ENCODE measurements around the gene IL19.

Gene IL19

DNA sequence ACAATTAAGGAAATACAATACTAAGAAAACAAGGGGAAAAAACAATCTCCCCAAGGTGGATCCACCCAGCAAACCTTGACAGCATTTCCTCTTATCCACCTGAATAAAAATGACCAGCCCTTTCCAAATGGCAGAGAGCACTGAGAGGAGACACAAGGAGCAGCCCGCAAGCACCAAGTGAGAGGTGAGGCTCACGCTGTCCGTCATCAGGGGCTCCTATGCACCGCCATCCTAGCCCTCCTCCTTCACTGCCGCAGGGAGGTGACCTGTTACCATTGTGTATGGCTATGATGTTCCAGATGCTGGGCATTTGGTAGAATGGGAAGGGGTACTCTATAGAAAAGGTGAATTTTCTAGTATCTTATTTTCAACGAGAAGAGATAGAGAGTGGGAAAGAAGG, 63.6 kb downstream of the IL19 start:
- Histone ChIP-seq H3K9ac (ENCODE audit: low read length) (no peak overlapping the region), H3K36me3 (ENCODE audit: control insufficient read depth, insufficient read depth, low read length) (no peaks in the 10 kb centered on the region), H3K27me3 (ENCODE audit: control insufficient read depth, insufficient read depth, low read length) (no peaks in the 10 kb centered on the region; the same call in 1 of the 2 replicates)

DNA sequence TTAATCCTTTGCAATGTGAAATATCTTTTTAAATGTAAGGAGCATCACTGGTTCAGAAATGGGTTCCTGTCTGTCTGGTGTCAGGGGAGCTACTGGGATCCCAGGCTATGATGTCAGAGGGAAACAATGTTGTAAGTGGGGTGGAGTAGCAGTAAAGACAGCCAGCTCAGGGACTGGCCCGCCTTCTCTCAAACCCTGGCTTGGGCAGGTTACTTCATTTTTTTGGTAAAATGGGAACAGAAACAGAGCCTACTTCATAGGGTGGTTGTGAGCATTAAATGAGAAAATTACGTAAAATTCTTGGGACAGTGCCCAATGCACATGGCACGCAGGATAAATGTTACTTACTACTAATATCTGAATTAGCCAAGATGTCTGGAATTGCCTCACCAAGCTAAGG, 64.1 kb downstream of the IL19 start:
- H3K4me1 ChIP-seq (ENCODE audit: control insufficient read depth, insufficient read depth, low read length): no peaks in the 10 kb centered on the region
- H3K9ac ChIP-seq (ENCODE audit: low read length): no peak overlapping the region
- no peaks in the 10 kb centered on the region for H3K36me3 ChIP-seq (ENCODE audit: control insufficient read depth, insufficient read depth, low read length)
- H3K4me3 ChIP-seq (ENCODE audit: low read depth, low read length): no peak overlapping the region
- H3K27me3 ChIP-seq (ENCODE audit: control insufficient read depth, insufficient read depth, low read length): no peaks in the 10 kb centered on the region; the same call in 1 of the 2 replicates
- H3K9me3 ChIP-seq (ENCODE audit: control insufficient read depth, insufficient read depth, low read depth, low read length): no peaks in the 10 kb centered on the region
- no peak overlapping the region for H3K27ac ChIP-seq (ENCODE audit: low read depth, low read length)

More for the DNA sequence above, 63.6 kb downstream of the IL19 start:
- Histone ChIP-seq H3K9me3 (ENCODE audit: control insufficient read depth, insufficient read depth, low read depth, low read length) (no peaks in the 10 kb centered on the region), H3K4me1 (ENCODE audit: control insufficient read depth, insufficient read depth, low read length) (0 out of 2 replicates have a peak, but pooled peaks cover under 1% of the 10 kb centered on the region), H3K27ac (ENCODE audit: low read depth, low read length) (no peak overlapping the region), H3K4me3 (ENCODE audit: low read depth, low read length) (no peak overlapping the region)

DNA sequence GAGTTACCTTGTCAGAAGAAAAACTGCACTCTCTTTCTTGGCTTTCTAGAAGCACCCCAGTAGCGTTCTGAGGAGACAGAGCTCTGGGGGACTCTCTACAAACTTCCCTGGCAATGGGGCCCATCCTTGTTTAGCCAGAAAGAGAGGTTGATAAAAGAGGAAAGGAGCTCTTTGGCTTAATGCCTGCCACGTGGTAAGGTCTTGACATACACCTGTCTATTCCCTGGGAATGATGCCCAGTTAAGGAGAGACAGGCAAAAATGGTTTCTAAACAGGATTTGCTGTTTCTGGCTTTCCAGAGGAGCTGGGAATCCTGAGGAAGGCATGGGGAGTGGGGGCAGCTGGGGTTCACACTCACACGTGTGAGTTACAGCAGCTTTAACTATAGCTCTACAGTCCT, 64.6 kb downstream of the IL19 start:
- H3K27ac ChIP-seq (ENCODE audit: low read depth, low read length): no peak overlapping the region
- no peaks in the 10 kb centered on the region for H3K9me3 ChIP-seq (ENCODE audit: control insufficient read depth, insufficient read depth, low read depth, low read length)
- H3K4me3 ChIP-seq (ENCODE audit: low read depth, low read length): no peak overlapping the region
- no peaks in the 10 kb centered on the region for H3K4me1 ChIP-seq (ENCODE audit: control insufficient read depth, insufficient read depth, low read length)
- no peak overlapping the region for H3K9ac ChIP-seq (ENCODE audit: low read length)
- no peaks in the 10 kb centered on the region; the same call in 1 of the 2 replicates for H3K27me3 ChIP-seq (ENCODE audit: control insufficient read depth, insufficient read depth, low read length)
- H3K36me3 ChIP-seq (ENCODE audit: control insufficient read depth, insufficient read depth, low read length): no peaks in the 10 kb centered on the region

DNA sequence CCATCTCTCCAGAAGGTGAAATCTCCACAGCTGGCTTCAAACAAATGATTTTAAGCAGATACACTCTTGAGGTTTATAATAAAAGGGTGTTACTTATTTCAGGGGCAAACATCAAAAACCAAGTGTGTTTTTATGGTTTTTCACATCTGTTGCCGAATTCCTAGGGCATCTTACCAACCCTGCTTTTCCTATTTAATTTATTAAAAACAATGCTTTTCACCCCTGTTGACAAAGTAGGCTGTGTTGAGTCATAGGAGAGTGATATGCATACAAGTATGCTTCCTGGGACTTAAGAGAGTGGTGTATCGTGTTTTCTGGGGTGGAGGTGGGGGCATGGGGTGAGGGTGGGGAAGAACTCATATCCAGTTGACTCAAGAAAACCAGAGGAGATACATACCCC, 65.5 kb downstream of the IL19 start:
- Histone ChIP-seq H3K36me3 (ENCODE audit: control insufficient read depth, insufficient read depth, low read length) (no peaks in the 10 kb centered on the region), H3K27me3 (ENCODE audit: control insufficient read depth, insufficient read depth, low read length) (no peaks in the 10 kb centered on the region; the same call in 1 of the 2 replicates), H3K4me1 (ENCODE audit: control insufficient read depth, insufficient read depth, low read length) (no peaks in the 10 kb centered on the region), H3K27ac (ENCODE audit: low read depth, low read length) (no peak overlapping the region), H3K4me3 (ENCODE audit: low read depth, low read length) (no peak overlapping the region), H3K9ac (ENCODE audit: low read length) (no peak overlapping the region), H3K9me3 (ENCODE audit: control insufficient read depth, insufficient read depth, low read depth, low read length) (no peaks in the 10 kb centered on the region)

DNA sequence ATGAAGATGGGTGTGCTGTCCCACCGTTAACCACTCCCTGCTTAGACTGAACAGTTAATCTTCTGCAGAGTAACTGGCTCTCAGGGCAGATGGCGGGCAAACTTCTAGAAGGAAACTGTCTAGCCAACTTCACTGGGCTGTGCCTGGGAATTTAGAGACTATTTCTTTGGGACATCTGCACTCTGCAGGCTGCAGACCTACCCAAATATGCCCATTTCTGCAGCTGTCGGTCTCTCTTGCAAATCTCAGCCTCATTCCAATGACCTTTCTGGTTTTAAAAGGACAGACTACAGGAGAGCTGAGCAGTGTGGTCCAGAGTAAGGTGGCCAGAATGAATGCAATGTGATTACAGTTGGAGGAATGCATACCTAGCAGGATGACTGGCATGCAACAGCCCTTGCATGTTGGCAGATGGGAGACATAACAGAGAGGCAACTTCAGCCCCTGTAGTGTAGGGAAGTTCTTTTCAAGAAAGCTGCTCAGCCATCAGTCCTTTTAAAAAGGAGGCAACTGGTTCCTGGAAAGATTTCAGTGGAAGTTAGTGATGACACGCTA, 68.5 kb downstream of the IL19 start:
- Histone ChIP-seq H3K9ac (ENCODE audit: low read length) (no peak overlapping the region), H3K9me3 (ENCODE audit: control insufficient read depth, insufficient read depth, low read depth, low read length) (no peaks in the 10 kb centered on the region), H3K27me3 (ENCODE audit: control insufficient read depth, insufficient read depth, low read length) (no peaks in the 10 kb centered on the region; the same call in 1 of the 2 replicates), H3K4me3 (ENCODE audit: low read depth, low read length) (no peak overlapping the region), H3K4me1 (ENCODE audit: control insufficient read depth, insufficient read depth, low read length) (no peaks in the 10 kb centered on the region), H3K27ac (ENCODE audit: low read depth, low read length) (no peak overlapping the region), H3K36me3 (ENCODE audit: control insufficient read depth, insufficient read depth, low read length) (no peaks in the 10 kb centered on the region)

DNA sequence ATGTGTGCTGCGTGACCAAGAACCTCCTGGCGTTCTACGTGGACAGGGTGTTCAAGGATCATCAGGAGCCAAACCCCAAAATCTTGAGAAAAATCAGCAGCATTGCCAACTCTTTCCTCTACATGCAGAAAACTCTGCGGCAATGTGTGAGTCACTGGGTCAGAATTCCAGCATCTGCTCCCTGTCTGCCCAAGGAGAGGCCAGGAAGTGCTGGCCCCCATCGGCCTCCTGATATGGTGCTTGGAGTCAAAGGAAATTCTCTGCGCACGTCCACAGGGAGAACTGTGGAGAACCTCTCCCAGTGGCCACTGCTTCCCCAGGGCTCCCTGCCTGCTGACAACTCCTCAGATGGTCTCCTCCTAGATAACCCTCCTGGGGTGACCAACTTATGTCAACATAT, 69.3 kb downstream of the IL19 start:
- Histone ChIP-seq H3K4me3 (ENCODE audit: low read depth, low read length) (no peak overlapping the region), H3K9me3 (ENCODE audit: control insufficient read depth, insufficient read depth, low read depth, low read length) (no peaks in the 10 kb centered on the region), H3K9ac (ENCODE audit: low read length) (no peak overlapping the region), H3K36me3 (ENCODE audit: control insufficient read depth, insufficient read depth, low read length) (no peaks in the 10 kb centered on the region), H3K27me3 (ENCODE audit: control insufficient read depth, insufficient read depth, low read length) (no peaks in the 10 kb centered on the region; the same call in 1 of the 2 replicates), H3K4me1 (ENCODE audit: control insufficient read depth, insufficient read depth, low read length) (no peaks in the 10 kb centered on the region), H3K27ac (ENCODE audit: low read depth, low read length) (no peak overlapping the region)

DNA sequence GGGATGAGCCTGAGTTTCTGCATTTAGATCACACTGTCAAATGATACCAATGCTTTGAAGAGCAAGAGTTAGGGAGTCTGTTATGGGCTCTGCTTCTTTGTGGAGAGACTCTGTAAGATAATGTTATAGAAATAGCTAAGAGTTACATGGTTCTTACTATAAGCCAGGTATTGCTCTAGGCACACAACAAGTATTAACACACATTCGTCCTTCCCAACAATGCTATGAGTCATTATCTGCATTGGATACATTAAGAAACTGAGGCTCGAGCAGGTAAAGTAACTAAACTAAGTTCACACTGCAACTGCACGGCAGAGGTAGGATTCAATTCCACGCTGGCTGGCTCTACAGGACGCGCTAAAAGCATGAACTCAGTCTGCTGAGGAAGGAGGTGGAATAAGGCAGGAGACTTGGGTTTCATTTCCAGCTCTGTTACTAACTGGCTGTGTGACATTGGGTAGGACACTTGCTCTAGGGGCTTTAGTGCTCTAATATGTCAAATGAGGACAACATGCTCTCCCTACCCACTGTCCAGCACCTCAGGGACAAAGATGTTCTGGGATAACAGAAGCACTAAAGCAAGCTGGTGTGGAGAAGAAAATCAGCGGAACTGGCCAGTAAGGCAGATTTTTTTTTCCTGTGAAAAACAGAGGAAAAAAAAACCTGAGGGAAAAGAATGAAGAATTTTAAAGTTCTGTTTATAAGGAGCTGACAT, 71.2 kb downstream of the IL19 start:
- Histone ChIP-seq H3K27ac (ENCODE audit: low read depth, low read length) (no peak overlapping the region), H3K4me3 (ENCODE audit: low read depth, low read length) (no peak overlapping the region), H3K4me1 (ENCODE audit: control insufficient read depth, insufficient read depth, low read length) (no peaks in the 10 kb centered on the region), H3K9me3 (ENCODE audit: control insufficient read depth, insufficient read depth, low read depth, low read length) (no peaks in the 10 kb centered on the region), H3K36me3 (ENCODE audit: control insufficient read depth, insufficient read depth, low read length) (no peaks in the 10 kb centered on the region), H3K9ac (ENCODE audit: low read length) (no peak overlapping the region), H3K27me3 (ENCODE audit: control insufficient read depth, insufficient read depth, low read length) (no peaks in the 10 kb centered on the region)

DNA sequence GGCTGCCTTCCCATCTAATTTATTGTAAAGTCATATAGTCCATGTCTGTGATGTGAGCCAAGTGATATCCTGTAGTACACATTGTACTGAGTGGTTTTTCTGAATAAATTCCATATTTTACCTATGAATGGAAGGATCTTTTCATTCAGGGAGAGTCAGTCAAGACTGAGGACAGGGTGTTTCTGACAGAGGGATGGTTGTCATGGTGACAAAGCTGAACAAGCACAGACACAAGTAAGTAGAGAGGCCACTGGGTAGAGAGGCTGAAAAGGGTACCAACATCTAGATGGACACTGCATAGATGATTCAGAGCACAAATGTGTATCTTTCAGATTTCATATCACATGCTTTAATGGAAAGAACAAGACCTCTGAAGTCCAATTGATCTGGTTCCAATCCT, 72.3 kb downstream of the IL19 start:
- no peak overlapping the region for H3K9ac ChIP-seq (ENCODE audit: low read length)
- H3K27ac ChIP-seq (ENCODE audit: low read depth, low read length): no peak overlapping the region
- no peaks in the 10 kb centered on the region for H3K4me1 ChIP-seq (ENCODE audit: control insufficient read depth, insufficient read depth, low read length)
- no peaks in the 10 kb centered on the region for H3K36me3 ChIP-seq (ENCODE audit: control insufficient read depth, insufficient read depth, low read length)
- no peaks in the 10 kb centered on the region for H3K27me3 ChIP-seq (ENCODE audit: control insufficient read depth, insufficient read depth, low read length)
- no peaks in the 10 kb centered on the region for H3K9me3 ChIP-seq (ENCODE audit: control insufficient read depth, insufficient read depth, low read depth, low read length)
- H3K4me3 ChIP-seq (ENCODE audit: low read depth, low read length): no peak overlapping the region

DNA sequence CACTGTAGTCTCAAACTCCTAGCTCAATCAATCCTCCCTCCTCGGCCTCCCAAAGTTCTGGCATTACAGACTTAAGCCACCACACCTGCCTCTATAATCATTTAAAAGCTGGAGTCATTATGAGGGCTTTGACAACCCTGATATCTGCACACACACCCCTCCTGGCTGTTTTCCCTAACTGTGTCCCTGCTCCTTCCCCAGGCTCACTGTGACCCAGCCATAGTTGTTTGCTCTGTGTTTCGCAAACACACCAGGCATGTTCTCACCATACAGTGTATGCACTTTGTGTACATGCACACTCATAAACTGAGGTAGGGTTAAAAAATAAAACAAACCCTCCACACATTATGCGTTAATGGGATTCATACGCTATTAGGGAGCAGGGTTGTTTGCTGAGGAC, 73.1 kb downstream of the IL19 start:
- no peak overlapping the region for H3K9ac ChIP-seq (ENCODE audit: low read length)
- H3K9me3 ChIP-seq (ENCODE audit: control insufficient read depth, insufficient read depth, low read depth, low read length): no peaks in the 10 kb centered on the region
- no peaks in the 10 kb centered on the region for H3K27me3 ChIP-seq (ENCODE audit: control insufficient read depth, insufficient read depth, low read length)
- H3K36me3 ChIP-seq (ENCODE audit: control insufficient read depth, insufficient read depth, low read length): no peaks in the 10 kb centered on the region
- no peak overlapping the region for H3K27ac ChIP-seq (ENCODE audit: low read depth, low read length)
- no peaks in the 10 kb centered on the region for H3K4me1 ChIP-seq (ENCODE audit: control insufficient read depth, insufficient read depth, low read length)
- no peak overlapping the region for H3K4me3 ChIP-seq (ENCODE audit: low read depth, low read length)

DNA sequence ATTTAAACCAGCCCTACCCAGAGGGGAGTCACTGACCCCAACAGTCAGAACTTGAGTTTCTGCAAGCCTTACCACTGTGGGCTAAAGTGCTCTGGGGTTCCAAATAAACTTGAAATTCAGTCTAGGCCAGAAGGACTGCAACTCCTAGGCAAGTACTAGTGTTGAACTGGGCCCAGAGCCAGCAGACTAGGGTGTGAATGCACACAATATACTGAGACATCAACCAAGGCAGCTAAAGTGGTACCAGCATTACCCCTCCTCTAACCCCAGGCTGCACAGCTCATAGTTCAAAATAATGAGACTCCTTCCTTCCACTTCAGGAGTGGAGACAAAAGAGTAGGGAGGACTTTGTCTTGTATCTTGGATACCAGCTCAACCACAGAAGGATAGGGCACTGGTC, 75.9 kb downstream of the IL19 start:
- no peaks in the 10 kb centered on the region for H3K36me3 ChIP-seq (ENCODE audit: control insufficient read depth, insufficient read depth, low read length)
- H3K4me3 ChIP-seq (ENCODE audit: low read depth, low read length): no peak overlapping the region
- H3K9me3 ChIP-seq (ENCODE audit: control insufficient read depth, insufficient read depth, low read depth, low read length): no peaks in the 10 kb centered on the region
- H3K27me3 ChIP-seq (ENCODE audit: control insufficient read depth, insufficient read depth, low read length): no peaks in the 10 kb centered on the region
- no peaks in the 10 kb centered on the region for H3K4me1 ChIP-seq (ENCODE audit: control insufficient read depth, insufficient read depth, low read length)
- H3K9ac ChIP-seq (ENCODE audit: low read length): no peak overlapping the region
- H3K27ac ChIP-seq (ENCODE audit: low read depth, low read length): no peak overlapping the region

DNA sequence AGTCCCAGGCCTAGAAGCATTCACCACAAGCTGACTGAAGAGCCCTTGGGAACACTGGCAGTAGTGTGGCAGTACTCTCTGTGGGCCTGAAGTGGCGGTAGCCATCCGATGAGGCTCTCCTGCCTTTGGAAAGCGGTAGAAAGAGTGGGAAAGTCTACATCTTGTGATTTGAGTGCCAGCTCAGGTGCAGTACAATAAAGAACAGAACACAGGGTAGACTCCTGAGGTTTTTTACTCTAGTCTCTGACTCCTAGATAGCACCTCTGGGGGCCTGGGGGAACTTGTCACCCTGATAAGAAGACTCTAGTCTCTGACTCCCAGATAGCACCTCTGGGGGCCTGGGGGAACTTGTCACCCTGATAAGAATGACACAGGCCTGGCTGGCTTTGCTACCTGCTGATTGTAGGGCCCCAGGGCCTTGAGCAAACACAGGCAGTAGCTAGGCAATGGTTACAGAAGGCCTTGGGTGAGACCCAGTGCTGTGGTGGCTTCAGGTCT, 76.8 kb downstream of the IL19 start:
- Histone ChIP-seq H3K27me3 (ENCODE audit: control insufficient read depth, insufficient read depth, low read length) (no peaks in the 10 kb centered on the region), H3K27ac (ENCODE audit: low read depth, low read length) (no peak overlapping the region)

More for the DNA sequence above, 76.8 kb downstream of the IL19 start:
- no peak overlapping the region for H3K4me3 ChIP-seq (ENCODE audit: low read depth, low read length)
- H3K9ac ChIP-seq (ENCODE audit: low read length): no peak overlapping the region
- H3K36me3 ChIP-seq (ENCODE audit: control insufficient read depth, insufficient read depth, low read length): no peaks in the 10 kb centered on the region
- no peaks in the 10 kb centered on the region; the same call in 1 of the 2 replicates for H3K9me3 ChIP-seq (ENCODE audit: control insufficient read depth, insufficient read depth, low read depth, low read length)
- no peaks in the 10 kb centered on the region for H3K4me1 ChIP-seq (ENCODE audit: control insufficient read depth, insufficient read depth, low read length)

Data from HUES6 (cell line).